Spleen (tissue), 11 donors: Measurements from ENCODE around the gene BTBD18. TPM values are rescaled to one million over a fixed set of nuclear protein-coding genes. Genes with fewer than 3 reads are reported as not detected.

Source experiments
- DNase-seq: peaks from one replicate; pipeline ENCODE4 v3.0.0-alpha.2; 2020
- H3K27ac ChIP-seq, 8 donors: fragments of 200-600 bp; sonication (generic) in 7 of 8; 1 replicate in 4 of 8; 2 replicates in 4 of 8; pipeline versions ENCODE4 v1.5.0 to v1.8.0; 2016 to 2021; ENCODE audit warnings: inconsistent platforms in 4 of 8, mild to moderate bottlenecking in 4 of 8, moderate library complexity in 1 of 8
- H3K27me3 ChIP-seq, 7 donors: fragments of 200-600 bp; sonication (generic) in 6 of 7; replicated peaks in 1 of 7; 1 replicate in 4 of 7; 2 replicates in 3 of 7; pipeline versions ENCODE4 v1.5.0 to v1.8.0; 2016 to 2021; ENCODE audit warnings: inconsistent platforms in 3 of 7, mild to moderate bottlenecking in 1 of 7
- H3K36me3 ChIP-seq, 6 donors: fragments of 200-600 bp; sonication (generic) in 5 of 6; 1 replicate in 4 of 6; 2 replicates in 2 of 6; pipeline versions ENCODE4 v1.5.0 to v1.8.0; 2016 to 2021; ENCODE audit warnings: inconsistent platforms in 2 of 6
- H3K4me1 ChIP-seq, 6 donors: fragments of 200-600 bp; sonication (generic) in 5 of 6; 1 replicate in 3 of 6; 2 replicates in 3 of 6; pipeline versions ENCODE4 v1.5.0 to v1.8.0; 2016 to 2021; ENCODE audit warnings: inconsistent platforms in 3 of 6
- H3K4me3 ChIP-seq, 8 donors: fragments of 200-600 bp; sonication (generic) in 7 of 8; 1 replicate in 4 of 8; 2 replicates in 4 of 8; pipeline versions ENCODE4 v1.5.0 to v1.8.0; 2016 to 2021; ENCODE audit warnings: inconsistent platforms in 4 of 8, mild to moderate bottlenecking in 4 of 8, moderate library complexity in 2 of 8
- H3K9me3 ChIP-seq, 8 donors: fragments of 200-600 bp; sonication (generic) in 7 of 8; 1 replicate in 4 of 8; 2 replicates in 4 of 8; pipeline versions ENCODE4 v1.5.0 to v1.8.0; 2016 to 2021; ENCODE audit warnings: inconsistent platforms in 4 of 8
- POLR2A ChIP-seq, 3 donors: fragments of 450-650 bp; IDR thresholded peaks; one replicate each; pipeline ENCODE4 v1.5.1; 2017; ENCODE audit warnings: antibody characterized with exemption in 3 of 3, mild to moderate bottlenecking in 1 of 3
- POLR2AphosphoS5 ChIP-seq, 3 donors: sonication (generic); formaldehyde crosslinking; IDR thresholded peaks; one replicate each; pipeline ENCODE4 v1.5.1; 2017; ENCODE audit warnings: antibody characterized with exemption in 3 of 3
- WGBS, 5 donors: extraction: QIAGEN DNeasy Blood & Tissue Kit in 3 of 5; methylation state at CpG; one replicate each; pipeline versions ENCODE4 v1.1.5 to v1.1.7; 2013 to 2018; 5-methylcytosine and 5-hydroxymethylcytosine counted together
- intact Hi-C: fragments of 100-400 bp; cut with DNase I; formaldehyde crosslinking; loops from one replicate; pipeline ENCODE4 v1.15.0; 2023; ENCODE audit warnings: low total_unique reads
- polyA plus RNA-seq, 3 donors: library from polyadenylated mRNA; stranded (reverse); fragments of 200-250 nt; gene quantifications; one replicate each; pipeline ENCODE4 v1.2.1, GENCODE V29; 2013
- total RNA-seq, 7 donors: library from RNA; depleted of rRNA in 3 of 7; stranded (reverse); fragments of >200 nt in 3 of 7; fragmentation: NEBNext Ultra II Directional in 4 of 7; extraction: Animal tissue kit (Norgen Biotek cat#: 25700) in 4 of 7; gene quantifications; one replicate each; pipeline versions ENCODE4 v1.1.0 to v1.2.1, GENCODE V29; 2016 to 2021
- TF ChIP-seq, protein P1 (sequence below), 11 experiments: fragments of 200-600 bp in 7 of 11; fragments of 450-650 bp in 4 of 11; sonication (generic) in 4 of 11; IDR thresholded peaks in 8 of 11; conservative IDR thresholded peaks in 3 of 11; 1 replicate in 7 of 11; 2 replicates in 4 of 11; pipeline versions ENCODE4 v1.4.0 to v1.8.0; 2016 to 2021; ENCODE audit warnings: antibody characterized with exemption in 11 of 11, inconsistent platforms in 4 of 11, mild to moderate bottlenecking in 1 of 11
- donor health status: healthy with polysubstance abuse.
- donor health status: DM: no; HTN: no; CAD: no; lungs with moderate emphysema.
- donor health status: DM: no; HTN: no; CAD: no.
- donor health status: Bipolar disorder and iron deficiency.
- donor health status: healthy.
- donor health status: DM: no; HTN: no; CAD: no.
- donor health status: DM: yes; HTN: yes; CAD: no.

BTBD18 gene
- total and polyA plus RNA-seq, 10 donors: not detected

DNA sequence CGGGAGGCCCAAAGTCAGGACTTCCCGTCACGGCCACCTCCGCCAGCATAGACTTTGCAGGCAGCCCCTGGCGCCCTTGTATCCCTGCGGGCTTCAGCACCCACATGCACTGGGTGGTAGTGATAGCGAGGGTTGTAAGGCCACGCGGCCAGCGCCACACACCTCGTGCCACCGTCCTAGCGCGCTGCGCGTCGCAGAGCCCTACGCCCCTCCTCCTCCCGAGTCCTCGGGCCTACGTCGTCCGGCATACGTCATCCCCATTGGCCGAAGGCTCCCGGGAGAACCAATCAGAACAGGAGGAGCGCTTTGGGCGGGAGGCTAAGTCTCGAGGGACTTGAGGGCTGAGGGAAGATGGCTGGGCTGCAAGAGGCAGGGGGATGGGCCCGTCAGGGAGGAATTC is 1.3 kb upstream of the BTBD18 start:
- H3K4me1 ChIP-seq: peaks cover 0 to 16% (median 3%) of the 10 kb centered on the region in 6 donors
- H3K27me3 ChIP-seq: no peaks in the 10 kb centered on the region
- no peak overlapping the region for H3K4me3 ChIP-seq
- no peak overlapping the region for H3K27ac ChIP-seq
- TF ChIP-seq, protein P1, sequence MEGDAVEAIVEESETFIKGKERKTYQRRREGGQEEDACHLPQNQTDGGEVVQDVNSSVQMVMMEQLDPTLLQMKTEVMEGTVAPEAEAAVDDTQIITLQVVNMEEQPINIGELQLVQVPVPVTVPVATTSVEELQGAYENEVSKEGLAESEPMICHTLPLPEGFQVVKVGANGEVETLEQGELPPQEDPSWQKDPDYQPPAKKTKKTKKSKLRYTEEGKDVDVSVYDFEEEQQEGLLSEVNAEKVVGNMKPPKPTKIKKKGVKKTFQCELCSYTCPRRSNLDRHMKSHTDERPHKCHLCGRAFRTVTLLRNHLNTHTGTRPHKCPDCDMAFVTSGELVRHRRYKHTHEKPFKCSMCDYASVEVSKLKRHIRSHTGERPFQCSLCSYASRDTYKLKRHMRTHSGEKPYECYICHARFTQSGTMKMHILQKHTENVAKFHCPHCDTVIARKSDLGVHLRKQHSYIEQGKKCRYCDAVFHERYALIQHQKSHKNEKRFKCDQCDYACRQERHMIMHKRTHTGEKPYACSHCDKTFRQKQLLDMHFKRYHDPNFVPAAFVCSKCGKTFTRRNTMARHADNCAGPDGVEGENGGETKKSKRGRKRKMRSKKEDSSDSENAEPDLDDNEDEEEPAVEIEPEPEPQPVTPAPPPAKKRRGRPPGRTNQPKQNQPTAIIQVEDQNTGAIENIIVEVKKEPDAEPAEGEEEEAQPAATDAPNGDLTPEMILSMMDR (IDR thresholded peaks at IDR 0.05 in 8 of 11, conservative IDR thresholded peaks at IDR 0.05 in 3 of 11): no peak
- TF ChIP-seq POLR2A (IDR thresholded peaks at IDR 0.05) (no peak), POLR2AphosphoS5 (IDR thresholded peaks at IDR 0.05) (peak in 2 of 3 donors; percentile 21 to 73)
- intact Hi-C loops: no loop called here
- WGBS, 5 donors: 96 to 99% (median 97%) methylated on average over 26 to 30 of the region's 30 CpGs
- DNase-seq: no peak
- no peaks in the 10 kb centered on the region for H3K36me3 ChIP-seq
- no peaks in the 10 kb centered on the region for H3K9me3 ChIP-seq

DNA sequence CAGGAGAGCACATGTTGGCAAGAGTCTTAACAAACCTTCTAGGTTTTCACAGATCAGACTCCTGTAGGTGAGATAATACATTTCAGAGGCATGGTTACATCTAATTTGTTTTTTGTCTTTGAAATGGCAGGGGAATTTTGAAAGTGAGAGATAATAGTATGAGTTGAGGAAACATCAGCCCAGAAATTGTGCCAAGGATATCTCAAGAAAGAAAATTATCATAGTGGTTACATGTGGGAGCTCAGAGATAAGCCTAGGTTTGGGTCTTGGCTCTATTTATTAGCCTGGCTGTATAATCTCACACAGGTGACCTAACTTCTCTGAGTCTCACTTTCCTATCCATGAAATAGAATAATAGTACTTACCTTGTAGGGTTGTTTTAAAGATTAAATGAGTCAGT is 443 bp downstream of the BTBD18 start:
- Histone ChIP-seq H3K9me3 (no peaks in the 10 kb centered on the region), H3K27me3 (no peaks in the 10 kb centered on the region), H3K4me1 (peaks cover 0 to 11% (median 3%) of the 10 kb centered on the region in 6 donors), H3K27ac (peak overlapping the region in 3 of 8 donors; percentile 54 to 58 (median 58)), H3K36me3 (peaks cover 0 to 17% (median 4%) of the 10 kb centered on the region in 6 donors), H3K4me3 (no peak overlapping the region)
- intact Hi-C loops: no loop called here
- DNase-seq: no peak
- TF ChIP-seq, protein P1 (IDR thresholded peaks at IDR 0.05 in 8 of 11, conservative IDR thresholded peaks at IDR 0.05 in 3 of 11): no peak
- no peak for TF ChIP-seq POLR2AphosphoS5 (IDR thresholded peaks at IDR 0.05)
- TF ChIP-seq POLR2A (IDR thresholded peaks at IDR 0.05): no peak

- H3K27ac ChIP-seq: no peak overlapping the region
- no peaks in the 10 kb centered on the region for H3K27me3 ChIP-seq
- peaks cover 0 to 54% (median 36%) of the 10 kb centered on the region in 6 donors for H3K36me3 ChIP-seq
- 91 to 97% (median 94%) methylated on average over 1 of the region's 1 CpG for WGBS, 5 donors
- H3K4me1 ChIP-seq: peaks cover 11 to 45% (median 27%) of the 10 kb centered on the region in 6 donors
- H3K4me3 ChIP-seq: no peak overlapping the region
- H3K9me3 ChIP-seq: no peaks in the 10 kb centered on the region
- DNase-seq: no peak
- intact Hi-C loops: no loop called here
- TF ChIP-seq, protein P1 (IDR thresholded peaks at IDR 0.05 in 8 of 11, conservative IDR thresholded peaks at IDR 0.05 in 3 of 11): no peak
- no peak for TF ChIP-seq POLR2A (IDR thresholded peaks at IDR 0.05)
- no peak for TF ChIP-seq POLR2AphosphoS5 (IDR thresholded peaks at IDR 0.05)
Measured at GRCh38 chr11:57746920-57747319, 4.7 kb downstream of the BTBD18 start.

DNA sequence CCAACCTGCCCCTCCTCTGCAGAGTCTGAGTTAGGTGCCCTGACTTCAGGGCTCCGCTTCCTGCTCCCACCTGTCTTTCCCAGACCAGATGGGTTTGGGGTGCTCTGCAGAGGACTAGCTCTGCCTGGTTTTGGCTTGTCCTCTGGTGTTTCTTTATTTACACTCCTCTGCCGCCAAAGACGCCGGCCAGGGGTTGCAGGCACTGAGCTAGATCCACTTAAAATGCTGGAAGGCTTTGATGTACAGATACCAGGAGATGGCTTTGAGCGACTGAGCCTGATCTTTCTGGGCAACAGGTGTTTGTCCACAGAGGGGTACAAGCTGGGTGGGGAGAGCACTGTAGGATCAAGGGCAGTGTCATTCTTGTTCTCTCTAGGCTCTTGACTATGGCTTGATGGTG is 6.4 kb downstream of the BTBD18 start:
- intact Hi-C loops: no loop called here
- Histone ChIP-seq H3K4me1 (peaks cover 15 to 53% (median 36%) of the 10 kb centered on the region in 6 donors), H3K27ac (no peak overlapping the region), H3K9me3 (no peaks in the 10 kb centered on the region), H3K27me3 (no peaks in the 10 kb centered on the region), H3K36me3 (peaks cover 0 to 58% (median 36%) of the 10 kb centered on the region in 6 donors), H3K4me3 (no peak overlapping the region)
- 92 to 96% (median 95%) methylated on average over 5 of the region's 5 CpGs for WGBS, 5 donors
- no peak for TF ChIP-seq POLR2A (IDR thresholded peaks at IDR 0.05)
- no peak for TF ChIP-seq POLR2AphosphoS5 (IDR thresholded peaks at IDR 0.05)
- TF ChIP-seq, protein P1 (IDR thresholded peaks at IDR 0.05 in 8 of 11, conservative IDR thresholded peaks at IDR 0.05 in 3 of 11): no peak
- DNase-seq: no peak
